Kidney (tissue), 14 donors: ENCODE results near the gene ILKAP. TPM values are rescaled to one million over a fixed set of nuclear protein-coding genes. Genes with fewer than 3 reads are reported as not detected.

Experiments used
- DNase-seq, 5 donors: peaks; one replicate each; pipeline ENCODE4 v3.0.0-alpha.2; 2013 to 2020
- FAIRE-seq: peaks from 2 replicates; lab custom pipeline; 2012; peaks lifted over from hg19 to GRCh38; lab: Jason Lieb, UNC
- H3K27ac ChIP-seq, 2 donors: one replicate each; pipeline ENCODE4 v1.7.0; 2013; ENCODE audit warnings: low read depth in 2 of 2, low read length in 2 of 2, inconsistent platforms in 1 of 2
- H3K27me3 ChIP-seq: one replicate; pipeline ENCODE4 v1.7.1; 2013; ENCODE audit warnings: low read length, inconsistent platforms; ENCODE audit not compliant: control insufficient read depth, insufficient read depth
- H3K36me3 ChIP-seq, 3 donors: one replicate each; pipeline versions ENCODE4 v1.7.0 to v1.7.1; 2013; ENCODE audit warnings: low read length in 3 of 3, control low read depth in 1 of 3, inconsistent platforms in 1 of 3; ENCODE audit not compliant: insufficient read depth in 3 of 3, control insufficient read depth in 2 of 3
- H3K4me1 ChIP-seq, 3 donors: one replicate each; pipeline versions ENCODE4 v1.7.0 to v1.7.1; 2013; ENCODE audit warnings: low read length in 3 of 3, inconsistent platforms in 1 of 3, low read depth in 1 of 3; ENCODE audit not compliant: control insufficient read depth in 2 of 3, insufficient read depth in 2 of 3
- H3K4me3 ChIP-seq, 3 donors: one replicate each; pipeline versions ENCODE4 v1.7.0 to v1.8.1; 2013; ENCODE audit warnings: low read length in 3 of 3, control low read depth in 1 of 3, inconsistent platforms in 1 of 3
- H3K9ac ChIP-seq, 3 donors: one replicate each; pipeline versions ENCODE4 v1.7.0 to v1.7.1; 2013; ENCODE audit warnings: low read length in 3 of 3, control low read depth in 1 of 3, inconsistent platforms in 1 of 3
- H3K9me3 ChIP-seq, 3 donors: one replicate each; pipeline versions ENCODE4 v1.7.0 to v1.7.1; 2013; ENCODE audit warnings: low read length in 3 of 3, control low read depth in 1 of 3, inconsistent platforms in 1 of 3; ENCODE audit not compliant: control insufficient read depth in 2 of 3, insufficient read depth in 1 of 3
- intact Hi-C: fragments of 100-400 bp; cut with DNase I; formaldehyde crosslinking; loops from one replicate; pipeline ENCODE4 v1.11.1; 2022
- polyA plus RNA-seq: library from polyadenylated mRNA; stranded (reverse); fragments of 350-450 nt; fragmentation: Illumina TruSeq; extraction: RNeasy Lipid Tissue Mini Kit (QIAGEN cat#74804); gene quantifications from one replicate; pipeline ENCODE4 v1.2.3, GENCODE V29; 2014; ENCODE audit warnings: low read depth, low replicate concordance; ENCODE audit not compliant: insufficient read depth
- total RNA-seq: library from RNA; stranded (reverse); fragmentation: NEBNext Ultra II Directional; extraction: Animal tissue kit (Norgen Biotek cat#: 25700); gene quantifications from one replicate; pipeline ENCODE4 v1.2.1, GENCODE V29; 2021
- TF ChIP-seq, protein P1 (sequence below): IDR thresholded peaks from 3 replicates; pipeline ENCODE4 v1.5.1; 2012; ENCODE audit warnings: mild to moderate bottlenecking, moderate library complexity, borderline replicate concordance; ENCODE audit not compliant: insufficient read depth; ENCODE audit errors: extremely low read depth
- donor health status: control.
- donor health status: control.
- donor health status: control.
- donor health status: control.
- donor health status: control.
- donor health status: DM: yes; HTN: yes; CAD: no.
- donor health status: Normal renal cell carcinoma (clear cell type).

Gene ILKAP
- total and polyA plus RNA-seq, 2 donors from 2014 or later = 38.4 to 47.7 TPM

DNA sequence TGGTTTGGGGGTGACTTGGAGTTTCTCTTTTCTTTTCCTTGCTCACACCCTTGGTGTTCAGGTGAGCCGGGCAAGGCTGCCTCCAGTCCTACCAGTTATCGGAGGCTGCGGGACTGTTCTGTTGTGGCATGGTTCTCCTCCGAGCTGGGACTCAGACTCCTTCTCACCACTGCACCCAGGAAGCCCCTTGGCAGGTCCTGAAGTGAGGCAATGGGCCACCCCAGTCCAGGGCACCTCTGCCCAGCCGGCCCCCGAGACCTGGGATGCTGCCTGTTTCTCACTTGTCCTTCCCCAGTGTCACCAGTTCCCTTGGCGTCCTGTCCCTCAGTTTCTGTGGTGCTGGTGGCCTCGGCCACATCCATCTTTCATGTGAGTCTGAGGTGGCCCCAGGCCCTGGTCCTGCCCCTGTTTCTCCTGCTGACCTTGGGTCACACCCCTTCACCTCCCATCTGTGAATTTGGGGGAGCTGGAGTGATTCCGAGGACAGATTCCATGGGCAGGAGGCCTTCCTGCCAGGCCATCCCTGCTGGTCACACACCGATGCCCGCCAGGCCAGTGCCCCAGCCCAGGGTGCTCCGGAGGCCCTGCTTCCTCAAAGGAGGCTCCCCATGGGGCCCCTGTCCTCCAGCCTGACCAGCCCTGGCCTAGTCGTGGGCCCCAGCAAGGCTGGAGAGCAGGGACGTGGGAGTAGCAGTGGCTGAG is 71.6 kb downstream of the ILKAP start:
- DNase-seq (peak in 2 of 5 donors; percentile 49 to 66), FAIRE-seq (no peak)
- no peak overlapping the region for H3K9ac ChIP-seq
- intact Hi-C loops = no loop called here
- no peaks in the 10 kb centered on the region for H3K36me3 ChIP-seq
- no peaks in the 10 kb centered on the region for H3K27me3 ChIP-seq
- H3K9me3 ChIP-seq = no peaks in the 10 kb centered on the region
- no peak overlapping the region for H3K4me3 ChIP-seq
- peaks cover 0 to 2% (median 1%) of the 10 kb centered on the region in 3 donors for H3K4me1 ChIP-seq
- H3K27ac ChIP-seq = no peak overlapping the region
- TF ChIP-seq, protein P1, sequence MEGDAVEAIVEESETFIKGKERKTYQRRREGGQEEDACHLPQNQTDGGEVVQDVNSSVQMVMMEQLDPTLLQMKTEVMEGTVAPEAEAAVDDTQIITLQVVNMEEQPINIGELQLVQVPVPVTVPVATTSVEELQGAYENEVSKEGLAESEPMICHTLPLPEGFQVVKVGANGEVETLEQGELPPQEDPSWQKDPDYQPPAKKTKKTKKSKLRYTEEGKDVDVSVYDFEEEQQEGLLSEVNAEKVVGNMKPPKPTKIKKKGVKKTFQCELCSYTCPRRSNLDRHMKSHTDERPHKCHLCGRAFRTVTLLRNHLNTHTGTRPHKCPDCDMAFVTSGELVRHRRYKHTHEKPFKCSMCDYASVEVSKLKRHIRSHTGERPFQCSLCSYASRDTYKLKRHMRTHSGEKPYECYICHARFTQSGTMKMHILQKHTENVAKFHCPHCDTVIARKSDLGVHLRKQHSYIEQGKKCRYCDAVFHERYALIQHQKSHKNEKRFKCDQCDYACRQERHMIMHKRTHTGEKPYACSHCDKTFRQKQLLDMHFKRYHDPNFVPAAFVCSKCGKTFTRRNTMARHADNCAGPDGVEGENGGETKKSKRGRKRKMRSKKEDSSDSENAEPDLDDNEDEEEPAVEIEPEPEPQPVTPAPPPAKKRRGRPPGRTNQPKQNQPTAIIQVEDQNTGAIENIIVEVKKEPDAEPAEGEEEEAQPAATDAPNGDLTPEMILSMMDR = no peak

DNA sequence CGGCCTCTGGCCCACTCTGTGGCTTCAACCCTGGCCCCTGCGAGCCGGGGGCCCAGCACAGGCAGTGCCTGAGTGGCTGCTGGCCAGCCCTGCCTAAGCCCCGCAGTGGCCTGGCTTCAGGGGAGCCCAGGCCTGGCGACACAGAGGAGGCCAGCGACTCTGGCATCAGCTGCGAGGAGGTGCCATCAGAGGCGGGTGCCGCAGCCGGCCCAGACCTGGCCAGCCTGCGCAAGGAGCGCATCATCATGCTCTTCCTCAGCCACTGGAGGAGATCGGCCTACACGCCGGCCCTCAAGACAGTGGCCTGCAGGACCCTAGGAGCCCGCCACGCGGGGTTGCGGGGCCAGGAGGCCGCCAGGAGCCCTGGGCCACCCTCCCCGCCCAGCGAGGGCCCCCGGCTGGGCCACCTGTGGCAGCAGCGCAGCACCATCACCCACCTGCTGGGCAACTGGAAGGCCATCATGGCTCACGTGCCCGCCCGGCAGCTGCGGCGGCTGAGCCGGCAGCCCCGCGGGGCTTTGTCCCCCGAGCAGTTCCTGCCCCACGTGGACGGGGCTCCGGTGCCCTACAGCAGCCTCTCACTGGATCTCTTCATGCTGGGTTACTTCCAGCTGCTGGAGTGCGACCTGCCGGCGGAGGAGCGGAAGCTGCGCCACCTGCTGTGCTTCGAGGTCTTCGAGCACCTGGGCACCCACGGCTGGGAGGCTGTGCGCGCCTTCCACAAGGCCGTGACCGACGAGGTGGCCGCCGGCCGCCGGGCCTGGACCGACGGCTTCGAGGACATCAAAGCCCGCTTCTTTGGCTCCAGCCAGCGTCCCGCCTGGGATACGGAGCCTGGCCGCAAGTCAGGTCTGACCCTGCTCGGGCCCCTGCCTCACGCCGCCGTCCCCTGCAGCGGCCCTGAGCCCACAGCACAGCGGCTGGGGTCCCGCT is 72.5 kb downstream of the ILKAP start:
- peak; percentile 46 to 71 (median 53) for DNase-seq
- Histone ChIP-seq H3K4me1 (peaks cover 0 to 4% (median 3%) of the 10 kb centered on the region in 3 donors), H3K9me3 (peaks cover 0 to 2% (median 0%) of the 10 kb centered on the region in 3 donors), H3K27ac (no peak overlapping the region), H3K9ac (no peak overlapping the region), H3K27me3 (no peaks in the 10 kb centered on the region), H3K36me3 (no peaks in the 10 kb centered on the region), H3K4me3 (no peak overlapping the region)
- TF ChIP-seq, protein P1 = no peak
- no peak for FAIRE-seq
- intact Hi-C loops = no loop called here

DNA sequence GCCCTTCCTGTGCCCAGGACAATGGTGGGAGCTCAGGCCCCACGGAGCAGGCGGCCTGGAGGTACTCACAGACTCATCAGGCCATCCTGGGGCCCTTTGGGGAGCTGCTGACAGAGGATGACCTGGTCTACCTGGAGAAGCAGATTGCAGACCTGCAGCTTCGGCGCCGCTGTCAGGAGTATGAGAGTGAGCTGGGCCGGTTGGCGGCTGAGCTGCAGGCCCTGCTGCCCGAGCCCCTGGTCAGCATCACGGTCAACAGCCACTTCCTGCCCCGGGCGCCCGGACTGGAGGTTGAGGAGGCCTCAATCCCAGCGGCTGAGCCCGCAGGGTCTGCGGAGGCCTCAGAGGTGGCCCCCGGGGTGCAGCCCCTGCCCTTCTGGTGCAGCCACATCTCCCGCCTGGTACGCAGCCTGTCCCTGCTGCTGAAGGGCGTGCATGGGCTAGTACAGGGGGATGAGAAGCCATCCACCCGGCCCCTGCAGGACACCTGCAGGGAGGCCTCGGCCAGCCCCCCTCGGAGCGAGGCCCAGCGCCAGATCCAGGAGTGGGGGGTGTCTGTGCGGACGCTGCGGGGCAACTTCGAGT is 73.3 kb downstream of the ILKAP start:
- H3K9ac ChIP-seq = no peak overlapping the region
- FAIRE-seq = no peak
- DNase-seq = peak in 2 of 5 donors; percentile 42 to 49

More for the DNA sequence above, 73.3 kb downstream of the ILKAP start:
- intact Hi-C loops = no loop called here
- Histone ChIP-seq H3K4me3 (no peak overlapping the region), H3K9me3 (peaks cover 0 to 4% (median 0%) of the 10 kb centered on the region in 3 donors), H3K27me3 (no peaks in the 10 kb centered on the region), H3K36me3 (no peaks in the 10 kb centered on the region), H3K4me1 (peaks cover 0 to 4% (median 3%) of the 10 kb centered on the region in 3 donors), H3K27ac (no peak overlapping the region)
- TF ChIP-seq, protein P1 = no peak
